ENCODE data around the gene NDST3. TPM values are rescaled to one million over a fixed set of nuclear protein-coding genes. Genes with fewer than 3 reads are reported as not detected.

Gene NDST3
- total RNA-seq, 6 experiments from 2014 or later, result 0.25 to 1.0 (median 0.57) TPM

DNA sequence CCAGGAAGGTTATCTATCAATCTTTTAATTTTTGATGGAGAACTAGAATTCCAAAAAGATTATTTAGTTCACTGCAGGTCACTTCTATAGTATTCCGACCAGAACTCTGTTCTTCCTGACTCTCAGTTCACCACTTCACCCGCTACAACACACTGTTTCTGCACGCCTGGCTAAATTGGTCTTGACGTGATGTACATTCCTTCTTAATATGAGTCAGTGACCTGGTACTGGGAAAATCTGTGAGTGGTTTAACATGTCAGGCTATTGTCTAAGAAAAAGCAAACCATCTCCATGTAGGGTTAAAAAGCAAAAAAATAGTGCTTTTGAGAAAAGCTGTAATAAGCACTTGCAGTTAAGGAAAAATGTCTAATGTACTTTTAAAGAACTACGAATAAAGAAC, 120.4 kb downstream of the NDST3 start:
- intact Hi-C loops (cut with DNase I), result no loop called here
- no peak overlapping the region for H3K27ac ChIP-seq
- H3K36me3 ChIP-seq, result no peaks in the 10 kb centered on the region
- H3K27me3 ChIP-seq, result no peaks in the 10 kb centered on the region
- H3K4me1 ChIP-seq, result no peaks in the 10 kb centered on the region
- ATAC-seq (no peak), DNase-seq (no peak)
- H3K9me3 ChIP-seq, result no peaks in the 10 kb centered on the region
- no peak overlapping the region for H3K4me3 ChIP-seq
- WGBS (ENCODE audit: insufficient coverage, low coverage, low lambda C conversion rate, missing lambda C conversion rate), result 74% methylated on average over 5 of the region's 5 CpGs
- TF ChIP-seq, protein P1, sequence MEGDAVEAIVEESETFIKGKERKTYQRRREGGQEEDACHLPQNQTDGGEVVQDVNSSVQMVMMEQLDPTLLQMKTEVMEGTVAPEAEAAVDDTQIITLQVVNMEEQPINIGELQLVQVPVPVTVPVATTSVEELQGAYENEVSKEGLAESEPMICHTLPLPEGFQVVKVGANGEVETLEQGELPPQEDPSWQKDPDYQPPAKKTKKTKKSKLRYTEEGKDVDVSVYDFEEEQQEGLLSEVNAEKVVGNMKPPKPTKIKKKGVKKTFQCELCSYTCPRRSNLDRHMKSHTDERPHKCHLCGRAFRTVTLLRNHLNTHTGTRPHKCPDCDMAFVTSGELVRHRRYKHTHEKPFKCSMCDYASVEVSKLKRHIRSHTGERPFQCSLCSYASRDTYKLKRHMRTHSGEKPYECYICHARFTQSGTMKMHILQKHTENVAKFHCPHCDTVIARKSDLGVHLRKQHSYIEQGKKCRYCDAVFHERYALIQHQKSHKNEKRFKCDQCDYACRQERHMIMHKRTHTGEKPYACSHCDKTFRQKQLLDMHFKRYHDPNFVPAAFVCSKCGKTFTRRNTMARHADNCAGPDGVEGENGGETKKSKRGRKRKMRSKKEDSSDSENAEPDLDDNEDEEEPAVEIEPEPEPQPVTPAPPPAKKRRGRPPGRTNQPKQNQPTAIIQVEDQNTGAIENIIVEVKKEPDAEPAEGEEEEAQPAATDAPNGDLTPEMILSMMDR (IDR thresholded peaks at IDR 0.05), result no peak
- TF ChIP-seq POLR2A (IDR thresholded peaks at IDR 0.05), result no peak

DNA sequence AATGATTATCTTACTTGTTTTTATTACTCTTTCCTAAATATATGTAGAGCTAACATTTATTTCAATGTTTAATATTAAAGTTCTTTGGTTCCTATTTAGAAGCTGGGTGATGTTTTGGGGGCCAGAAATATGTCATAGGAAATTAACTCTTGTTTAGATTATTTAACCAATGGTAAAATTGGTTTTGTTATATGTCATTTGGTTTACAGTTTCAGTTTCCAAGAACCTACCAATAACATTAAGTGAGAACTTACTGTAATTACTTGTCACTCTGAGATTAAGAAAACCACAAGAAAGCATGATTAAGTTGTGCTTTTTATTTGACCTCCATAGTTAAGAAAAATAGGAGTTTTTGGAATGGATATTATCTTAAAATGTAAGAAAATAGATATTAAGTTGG, 121.2 kb downstream of the NDST3 start:
- no peak overlapping the region for H3K27ac ChIP-seq
- intact Hi-C loops (cut with DNase I), result no loop called here
- H3K27me3 ChIP-seq, result no peaks in the 10 kb centered on the region
- H3K9me3 ChIP-seq, result no peaks in the 10 kb centered on the region
- no peaks in the 10 kb centered on the region for H3K4me1 ChIP-seq
- DNase-seq (no peak), ATAC-seq (no peak)
- no peaks in the 10 kb centered on the region for H3K36me3 ChIP-seq
- TF ChIP-seq, protein P1 (IDR thresholded peaks at IDR 0.05), result no peak
- TF ChIP-seq POLR2A (IDR thresholded peaks at IDR 0.05), result no peak
- H3K4me3 ChIP-seq, result no peak overlapping the region

DNA sequence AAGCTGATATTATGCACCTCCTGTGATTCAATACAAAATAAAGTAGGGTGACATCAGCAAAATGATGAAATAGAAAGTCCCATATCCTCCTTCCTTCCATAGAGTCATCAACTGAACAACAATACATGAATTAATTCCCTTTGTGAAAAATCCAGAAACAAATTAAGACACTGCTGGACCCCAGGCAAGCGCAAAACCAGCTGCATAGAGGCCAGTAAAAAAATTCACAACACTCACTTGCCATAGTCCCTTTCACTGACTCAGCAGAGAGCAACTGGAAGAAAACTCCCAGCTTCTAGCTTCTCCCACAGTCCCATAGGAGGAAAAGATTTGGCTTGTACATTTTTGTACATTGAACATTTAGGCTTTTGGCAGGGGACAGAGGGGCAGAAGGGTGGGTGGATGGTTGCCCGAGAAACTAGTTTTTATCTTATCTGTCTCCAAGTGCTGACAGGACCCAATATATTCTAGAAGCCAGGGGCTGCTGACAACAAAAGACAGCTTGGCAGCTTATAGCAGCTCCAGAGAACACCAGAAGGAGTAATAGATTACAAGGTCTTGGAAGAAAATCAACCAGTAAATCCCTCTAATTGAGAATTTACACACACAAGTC, 124.6 kb downstream of the NDST3 start:
- no peaks in the 10 kb centered on the region for H3K36me3 ChIP-seq
- 75% methylated on average over 2 of the region's 2 CpGs for WGBS (ENCODE audit: insufficient coverage, low coverage, low lambda C conversion rate, missing lambda C conversion rate)
- no peaks in the 10 kb centered on the region for H3K4me1 ChIP-seq
- no peak for ATAC-seq
- H3K4me3 ChIP-seq, result no peak overlapping the region
- no peaks in the 10 kb centered on the region for H3K9me3 ChIP-seq
- TF ChIP-seq, protein P1 (IDR thresholded peaks at IDR 0.05), result no peak
- TF ChIP-seq POLR2A (IDR thresholded peaks at IDR 0.05), result no peak
- no peak for DNase-seq
- no peaks in the 10 kb centered on the region for H3K27me3 ChIP-seq
- H3K27ac ChIP-seq, result no peak overlapping the region
- intact Hi-C loops (cut with DNase I), result no loop called here

DNA sequence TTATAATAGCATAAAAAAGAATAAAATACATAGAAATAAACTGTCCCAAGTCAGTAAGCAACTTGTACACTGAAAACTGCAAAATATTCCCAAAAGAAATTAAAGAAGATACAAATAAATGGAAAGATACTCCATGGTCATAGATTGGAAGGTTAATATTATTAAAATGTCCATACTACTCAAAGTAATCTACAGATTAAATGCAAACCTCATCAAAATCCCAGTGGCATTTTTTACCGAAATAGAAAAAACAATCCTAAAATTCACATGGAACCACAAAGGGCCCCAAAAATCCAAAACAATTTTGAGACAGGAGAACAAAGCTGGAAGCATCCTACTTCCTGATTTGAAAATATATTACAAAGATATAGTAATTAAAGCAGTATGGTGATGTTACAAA, 133.0 kb downstream of the NDST3 start:
- Histone ChIP-seq H3K4me1 (no peaks in the 10 kb centered on the region), H3K9me3 (peaks cover 0 to 14% (median 4%) of the 10 kb centered on the region in 4 donors), H3K27ac (no peak overlapping the region), H3K4me3 (no peak overlapping the region), H3K36me3 (no peaks in the 10 kb centered on the region), H3K27me3 (no peaks in the 10 kb centered on the region)
- DNase-seq (no peak), ATAC-seq (no peak)
- intact Hi-C loops (cut with DNase I), result no loop called here
- WGBS (ENCODE audit: insufficient coverage, low coverage, low lambda C conversion rate, missing lambda C conversion rate), result 88% methylated on average over 1 of the region's 1 CpG
- TF ChIP-seq POLR2A (IDR thresholded peaks at IDR 0.05), result no peak
- TF ChIP-seq, protein P1 (IDR thresholded peaks at IDR 0.05), result no peak

DNA sequence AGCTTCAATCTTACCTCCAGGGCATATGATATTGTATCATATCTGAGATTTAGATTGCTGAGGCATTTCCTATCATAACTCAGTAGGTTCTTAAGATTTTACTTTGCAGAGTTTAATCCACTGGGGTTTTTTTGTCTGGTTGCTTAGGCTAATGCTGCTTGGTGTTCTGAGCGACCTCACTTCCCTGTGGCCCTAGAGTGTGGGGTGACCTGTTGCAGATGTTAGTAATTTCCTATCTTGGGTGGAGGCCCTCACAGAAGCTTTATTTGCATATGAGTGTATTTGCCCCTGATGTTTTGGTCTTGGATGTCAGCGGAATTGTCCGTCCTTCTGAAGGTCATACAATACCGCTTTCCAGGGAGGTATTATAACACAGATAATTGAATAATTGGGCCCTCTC, 137.1 kb downstream of the NDST3 start:
- DNase-seq (no peak), ATAC-seq (no peak)
- Histone ChIP-seq H3K4me1 (no peaks in the 10 kb centered on the region), H3K4me3 (no peak overlapping the region), H3K36me3 (no peaks in the 10 kb centered on the region), H3K27me3 (no peaks in the 10 kb centered on the region), H3K9me3 (peaks cover 0 to 12% (median 4%) of the 10 kb centered on the region in 4 donors), H3K27ac (no peak overlapping the region)
- 86% methylated on average over 4 of the region's 4 CpGs for WGBS (ENCODE audit: insufficient coverage, low coverage, low lambda C conversion rate, missing lambda C conversion rate)
- intact Hi-C loops (cut with DNase I), result no loop called here
- TF ChIP-seq, protein P1 (IDR thresholded peaks at IDR 0.05), result no peak
- no peak for TF ChIP-seq POLR2A (IDR thresholded peaks at IDR 0.05)
